Activated T-helper 17 cell treated with anti-CD3 and anti-CD28 coated beads, Interleukin-2, amount 50 U/mL, for 72 hours (primary cell): ENCODE data around the gene RHBDD3. TPM values are rescaled to one million over a fixed set of nuclear protein-coding genes. Genes with fewer than 3 reads are reported as not detected.
"Not testable (repeated sequence)": the region's sequence is repeated elsewhere in the genome, so short reads cannot be mapped to it uniquely, and the experiment has no call there.

Source experiments
- ATAC-seq: fragments of 150-1000 bp; cut with Tn5 transposase; replicated peaks from 2 replicates; pipeline ENCODE4 v1.10.0; 2021; ENCODE audit warnings: mild to moderate bottlenecking, moderate library complexity
- H3K27ac Mint-ChIP-seq: one replicate; pipeline ENCODE4 v1.8.0; 2022; ENCODE audit warnings: mixed read lengths
- H3K27me3 Mint-ChIP-seq: one replicate; pipeline ENCODE4 v1.8.0; 2022; ENCODE audit warnings: mixed read lengths
- H3K36me3 Mint-ChIP-seq: one replicate; pipeline ENCODE4 v1.8.0; 2022; ENCODE audit warnings: low read depth, mild to moderate bottlenecking, mixed read lengths
- H3K4me1 Mint-ChIP-seq: one replicate; pipeline ENCODE4 v1.8.0; 2022; ENCODE audit warnings: mixed read lengths
- H3K4me3 Mint-ChIP-seq: one replicate; pipeline ENCODE4 v1.8.0; 2022; ENCODE audit warnings: mild to moderate bottlenecking, mixed read lengths
- H3K9me3 Mint-ChIP-seq: one replicate; pipeline ENCODE4 v1.8.0; 2022; ENCODE audit warnings: mixed read lengths
- total RNA-seq, 2 donors: library from RNA; stranded (reverse); gene quantifications; one replicate each; pipeline ENCODE4 v1.2.3, GENCODE V29; 2022

Gene RHBDD3
- total RNA-seq, 2 donors from 2014 or later: 19.2 to 36.8 TPM

- H3K27ac Mint-ChIP-seq: no peak overlapping the region
- no peak for ATAC-seq
Measured at GRCh38 chr22:29230972-29231875, 36.6 kb downstream of the RHBDD3 start.

GRCh38 chr22:29226351-29226981, 41.3 kb downstream of the RHBDD3 start:
- H3K27me3 Mint-ChIP-seq: no peaks in the 10 kb centered on the region
- no peak overlapping the region for H3K4me3 Mint-ChIP-seq
- H3K36me3 Mint-ChIP-seq: no peaks in the 10 kb centered on the region
- H3K4me1 Mint-ChIP-seq: no peaks in the 10 kb centered on the region
- ATAC-seq: no peak
- H3K27ac Mint-ChIP-seq: no peak overlapping the region
- no peaks in the 10 kb centered on the region for H3K9me3 Mint-ChIP-seq

More at GRCh38 chr22:29230972-29231875, 36.6 kb downstream of the RHBDD3 start:
- H3K27me3 Mint-ChIP-seq: no peaks in the 10 kb centered on the region
- no peaks in the 10 kb centered on the region for H3K36me3 Mint-ChIP-seq
- no peak overlapping the region for H3K4me3 Mint-ChIP-seq
- no peaks in the 10 kb centered on the region for H3K9me3 Mint-ChIP-seq
- no peaks in the 10 kb centered on the region for H3K4me1 Mint-ChIP-seq

GRCh38 chr22:29225422-29226090, 42.2 kb downstream of the RHBDD3 start:
- Mint-ChIP-seq H3K4me3 (no peak overlapping the region), H3K27ac (no peak overlapping the region), H3K36me3 (no peaks in the 10 kb centered on the region), H3K9me3 (no peaks in the 10 kb centered on the region), H3K27me3 (no peaks in the 10 kb centered on the region), H3K4me1 (no peaks in the 10 kb centered on the region)
- no peak for ATAC-seq

GRCh38 chr22:29224859-29225410, 42.8 kb downstream of the RHBDD3 start:
- no peaks in the 10 kb centered on the region for H3K9me3 Mint-ChIP-seq
- H3K27me3 Mint-ChIP-seq: no peaks in the 10 kb centered on the region
- ATAC-seq: no peak
- no peaks in the 10 kb centered on the region for H3K4me1 Mint-ChIP-seq
- no peaks in the 10 kb centered on the region for H3K36me3 Mint-ChIP-seq
- no peak overlapping the region for H3K27ac Mint-ChIP-seq
- H3K4me3 Mint-ChIP-seq: no peak overlapping the region

GRCh38 chr22:29224121-29224858, 43.5 kb downstream of the RHBDD3 start:
- no peaks in the 10 kb centered on the region for H3K36me3 Mint-ChIP-seq
- ATAC-seq: no peak
- H3K27me3 Mint-ChIP-seq: no peaks in the 10 kb centered on the region
- H3K9me3 Mint-ChIP-seq: no peaks in the 10 kb centered on the region
- H3K27ac Mint-ChIP-seq: no peak overlapping the region
- H3K4me3 Mint-ChIP-seq: no peak overlapping the region
- no peaks in the 10 kb centered on the region for H3K4me1 Mint-ChIP-seq

- Mint-ChIP-seq H3K36me3 (no peaks in the 10 kb centered on the region), H3K27me3 (no peaks in the 10 kb centered on the region), H3K4me3 (no peak overlapping the region), H3K9me3 (no peaks in the 10 kb centered on the region), H3K27ac (no peak overlapping the region), H3K4me1 (no peaks in the 10 kb centered on the region)
- no peak for ATAC-seq
Measured at GRCh38 chr22:29219881-29220670, 47.7 kb downstream of the RHBDD3 start.

- H3K36me3 Mint-ChIP-seq, ATAC-seq, H3K27me3 Mint-ChIP-seq, H3K27ac Mint-ChIP-seq, H3K4me1 Mint-ChIP-seq, H3K9me3 Mint-ChIP-seq, H3K4me3 Mint-ChIP-seq: not testable (repeated sequence)
Measured at GRCh38 chr22:29219409-29219782, 48.4 kb downstream of the RHBDD3 start.

GRCh38 chr22:29218758-29219408, 48.9 kb downstream of the RHBDD3 start:
- Mint-ChIP-seq H3K4me1 (no peaks in the 10 kb centered on the region), H3K27me3 (no peaks in the 10 kb centered on the region), H3K27ac (no peak overlapping the region), H3K4me3 (no peak overlapping the region), H3K9me3 (no peaks in the 10 kb centered on the region), H3K36me3 (no peaks in the 10 kb centered on the region)
- ATAC-seq: no peak

- Mint-ChIP-seq H3K4me1 (no peaks in the 10 kb centered on the region), H3K36me3 (no peaks in the 10 kb centered on the region), H3K4me3 (no peak overlapping the region), H3K27me3 (no peaks in the 10 kb centered on the region), H3K9me3 (no peaks in the 10 kb centered on the region), H3K27ac (no peak overlapping the region)
- no peak for ATAC-seq
Measured at GRCh38 chr22:29217827-29218757, 49.7 kb downstream of the RHBDD3 start.

GRCh38 chr22:29216873-29217666, 50.7 kb downstream of the RHBDD3 start:
- no peak for ATAC-seq
- Mint-ChIP-seq H3K27ac (no peak overlapping the region), H3K9me3 (no peaks in the 10 kb centered on the region), H3K27me3 (no peaks in the 10 kb centered on the region), H3K4me3 (no peak overlapping the region), H3K4me1 (no peaks in the 10 kb centered on the region), H3K36me3 (no peaks in the 10 kb centered on the region)

GRCh38 chr22:29216011-29216872, 51.5 kb downstream of the RHBDD3 start:
- Mint-ChIP-seq H3K4me1 (no peaks in the 10 kb centered on the region), H3K27ac (no peak overlapping the region), H3K36me3 (no peaks in the 10 kb centered on the region), H3K9me3 (no peaks in the 10 kb centered on the region), H3K4me3 (no peak overlapping the region), H3K27me3 (no peaks in the 10 kb centered on the region)
- ATAC-seq: peak; percentile 37
